HEK293 (cell line): Measurements from ENCODE around the gene KIAA1958.

ENCODE experiments used
- CTCF ChIA-PET: fragments of 350-600 bp; formaldehyde crosslinking; extraction: SDS; loops from one replicate; lab custom pipeline; 2021; ENCODE audit warnings: antibody characterized with exemption; lab: Yijun Ruan, JAX
- POLR2A ChIA-PET: fragments of 300-600 bp; formaldehyde crosslinking; extraction: SDS; loops from one replicate; lab custom pipeline; 2020; ENCODE audit warnings: antibody characterized with exemption, inconsistent platforms; lab: Yijun Ruan, JAX
- H3K27ac ChIP-seq: fragments of 200-500 bp; sonication (Bioruptor generic); 2 replicates; pipeline ENCODE4 v1.5.1; 2014; ENCODE audit warnings: low read depth, low read length, control low read depth, inconsistent platforms; ENCODE audit errors: extremely low read depth
- H3K36me3 ChIP-seq, 2 experiments: fragments of 200-500 bp in 1 of 2; sonication (Bioruptor generic) in 1 of 2; 1 replicate in 1 of 2; 2 replicates in 1 of 2; pipeline ENCODE4 v1.5.1; 2014 to 2017; ENCODE audit warnings: inconsistent platforms in 2 of 2, low read length in 2 of 2; ENCODE audit not compliant: control insufficient read depth in 2 of 2, insufficient read depth in 1 of 2
- H3K4me1 ChIP-seq: fragments of 200-500 bp; sonication (Bioruptor generic); 2 replicates; pipeline ENCODE4 v1.5.1; 2014; ENCODE audit warnings: mild to moderate bottlenecking, low read length, inconsistent platforms; ENCODE audit not compliant: control insufficient read depth, insufficient read depth
- H3K4me3 ChIP-seq: 2 replicates; pipeline ENCODE4 v1.5.1; 2011; ENCODE audit warnings: low read depth, mild to moderate bottlenecking, control low read depth, low read length, moderate library complexity
- H3K9me3 ChIP-seq: fragments of 200-500 bp; sonication (Bioruptor generic); 2 replicates; pipeline ENCODE4 v1.5.1; 2014; ENCODE audit warnings: low read depth, low read length, inconsistent platforms; ENCODE audit not compliant: control insufficient read depth, insufficient read depth
- AEBP2 ChIP-seq: fragments of 450-650 bp; formaldehyde crosslinking; IDR thresholded peaks from 2 replicates; pipeline ENCODE4 v1.5.1; 2016; ENCODE audit warnings: missing biosample characterization, missing genetic modification characterization, borderline replicate concordance
- GLIS1 ChIP-seq: fragments of 450-650 bp; formaldehyde crosslinking; IDR thresholded peaks from 2 replicates; pipeline ENCODE4 v1.5.1; 2016; ENCODE audit warnings: missing biosample characterization, missing genetic modification characterization
- INSM2 ChIP-seq: fragments of 450-650 bp; formaldehyde crosslinking; IDR thresholded peaks from 2 replicates; pipeline ENCODE4 v1.5.1; 2016; ENCODE audit warnings: missing biosample characterization, missing genetic modification characterization
- YY2 ChIP-seq: fragments of 450-650 bp; formaldehyde crosslinking; IDR thresholded peaks from 2 replicates; pipeline ENCODE4 v1.5.1; 2016; ENCODE audit warnings: missing biosample characterization, missing genetic modification characterization
- ZBTB1 ChIP-seq: fragments of 450-650 bp; formaldehyde crosslinking; IDR thresholded peaks from 2 replicates; pipeline ENCODE4 v1.5.1; 2016; ENCODE audit warnings: missing biosample characterization, missing genetic modification characterization
- ZBTB26 ChIP-seq: fragments of 450-650 bp; formaldehyde crosslinking; optimal IDR thresholded peaks from 2 replicates; pipeline ENCODE3; 2016; ENCODE audit warnings: missing biosample characterization, mild to moderate bottlenecking, missing genetic modification characterization
- ZBTB8A ChIP-seq: fragments of 450-650 bp; formaldehyde crosslinking; IDR thresholded peaks from 2 replicates; pipeline ENCODE4 v1.5.1; 2016; ENCODE audit warnings: missing biosample characterization, missing genetic modification characterization
- ZIC2 ChIP-seq: fragments of 450-650 bp; formaldehyde crosslinking; IDR thresholded peaks from 2 replicates; pipeline ENCODE4 v1.5.1; 2016; ENCODE audit warnings: missing biosample characterization, missing genetic modification characterization
- ZNF26 ChIP-seq: fragments of 450-650 bp; formaldehyde crosslinking; IDR thresholded peaks from 2 replicates; pipeline ENCODE4 v1.5.1; 2016; ENCODE audit warnings: missing biosample characterization, missing genetic modification characterization
- ZNF341 ChIP-seq: fragments of 450-650 bp; formaldehyde crosslinking; IDR thresholded peaks from 2 replicates; pipeline ENCODE4; 2016; ENCODE audit warnings: low read depth, missing biosample characterization, missing genetic modification characterization
- ZNF366 ChIP-seq: fragments of 450-650 bp; formaldehyde crosslinking; conservative IDR thresholded peaks from 2 replicates; pipeline ENCODE4 v1.5.1; 2016; ENCODE audit warnings: missing biosample characterization, missing genetic modification characterization
- ZNF639 ChIP-seq: fragments of 450-650 bp; formaldehyde crosslinking; IDR thresholded peaks from 2 replicates; pipeline ENCODE4 v1.5.1; 2016; ENCODE audit warnings: missing biosample characterization, missing genetic modification characterization
- ZNF677 ChIP-seq: fragments of 450-650 bp; IDR thresholded peaks from 2 replicates; pipeline ENCODE4 v1.5.0; 2018; ENCODE audit warnings: missing biosample characterization, mild to moderate bottlenecking, missing genetic modification characterization, moderate library complexity
- ZNF776 ChIP-seq: fragments of 450-650 bp; formaldehyde crosslinking; IDR thresholded peaks from 2 replicates; pipeline ENCODE4 v1.5.0; 2017; ENCODE audit warnings: missing biosample characterization, missing genetic modification characterization, borderline replicate concordance

KIAA1958 gene

GRCh38 chr9:112647596-112647995 is 161.0 kb downstream of the KIAA1958 start:
- TF ChIP-seq YY2 (tag by site-specific recombination) (no peak), ZNF26 (tag by site-specific recombination) (0 out of 2 replicates have a peak, but pooled peaks have one; percentile 14)
- TF ChIP-seq, all 188 proteins: peak for 1
- ChIA-PET POLR2A (no interaction called here), CTCF (no interaction called here)
- H3K36me3 ChIP-seq: peaks cover 0 to 5% of the 10 kb centered on the region in 2 experiments; a peak in 1 of 3 replicates
- no peaks in the 10 kb centered on the region for H3K4me1 ChIP-seq
- no peak overlapping the region for H3K27ac ChIP-seq
- H3K9me3 ChIP-seq: no peaks in the 10 kb centered on the region
- no peak overlapping the region for H3K4me3 ChIP-seq

- ChIA-PET POLR2A (no interaction called here), CTCF (interaction anchor here (0.6 kb wide), 1 partner anchor 728 kb away, joined by 3 read pairs; the partner anchor contains the start of gene HDHD3)
- H3K27ac ChIP-seq: no peak overlapping the region
- peaks cover 0 to 5% of the 10 kb centered on the region in 2 experiments; a peak in 1 of 3 replicates for H3K36me3 ChIP-seq
- no peak overlapping the region for H3K4me3 ChIP-seq
- TF ChIP-seq INSM2 (tag by site-specific recombination) (no peak), ZNF26 (tag by site-specific recombination) (peak; percentile 92)
- H3K9me3 ChIP-seq: no peaks in the 10 kb centered on the region
- no peaks in the 10 kb centered on the region for H3K4me1 ChIP-seq
Observed at GRCh38 chr9:112648624-112649023, 162.0 kb downstream of the KIAA1958 start.

GRCh38 chr9:112654282-112654681 is 167.7 kb downstream of the KIAA1958 start:
- Histone ChIP-seq H3K4me1 (no peaks in the 10 kb centered on the region), H3K36me3 (peaks cover 0 to 2% of the 10 kb centered on the region in 2 experiments; a peak in 1 of 3 replicates), H3K27ac (no peak overlapping the region), H3K4me3 (no peak overlapping the region), H3K9me3 (no peaks in the 10 kb centered on the region)
- CTCF ChIA-PET: interaction anchor here (0.5 to 0.6 kb wide), 2 partner anchors 57 to 116 kb away, joined by 3 to 4 read pairs; no protein-coding TSS in a partner anchor
- TF ChIP-seq ZNF776 (tag by site-specific recombination) (no peak), ZNF677 (tag by site-specific recombination) (no peak), ZNF639 (no peak), ZIC2 (tag by site-specific recombination) (no peak), ZBTB8A (tag by site-specific recombination) (no peak), ZNF341 (tag by site-specific recombination) (no peak), ZBTB26 (tag by site-specific recombination) (no peak), ZNF26 (tag by site-specific recombination) (no peak), GLIS1 (no peak), ZBTB1 (tag by site-specific recombination) (no peak), AEBP2 (tag by site-specific recombination) (no peak), ZNF366 (tag by site-specific recombination) (no peak)
- POLR2A ChIA-PET: no interaction called here
